Measurements from ENCODE around the gene TMEM174.

- TF ChIP-seq CTCF (IDR thresholded peaks at IDR 0.05; ENCODE audit: low read depth, low read length): no peak
- TF ChIP-seq EZH2phosphoT487 (IDR thresholded peaks at IDR 0.05; ENCODE audit: low read depth): no peak
These were observed 48.2 kb downstream of the TMEM174 start for GRCh38 chr5:73221161-73221560.
